Measurements from ENCODE around the gene PDIK1L.

The PDIK1L gene

GRCh38 chr1:26082020-26082350, 29.6 kb upstream of the PDIK1L start:
- H3K36me3 ChIP-seq (ENCODE audit: control insufficient read depth, insufficient read depth, low read length), result no peaks in the 10 kb centered on the region
- H3K27me3 ChIP-seq (ENCODE audit: insufficient read depth, low read length, poor library complexity), result no peaks in the 10 kb centered on the region
- H3K4me3 ChIP-seq (ENCODE audit: low read length), result no peak overlapping the region
- H4K5ac ChIP-seq (ENCODE audit: low read length), result no peak overlapping the region
- H2BK15ac ChIP-seq (replicated peaks; ENCODE audit: low read depth), result no peak overlapping the region
- H3K79me2 ChIP-seq (ENCODE audit: control insufficient read depth, insufficient read depth, low read length), result no peaks in the 10 kb centered on the region
- H2AK5ac ChIP-seq (ENCODE audit: low read length), result no peak overlapping the region
- no peak overlapping the region for H4K8ac ChIP-seq (ENCODE audit: low read depth, low read length)
- H3K9ac ChIP-seq (ENCODE audit: low read length), result no peak overlapping the region
- H3K4me1 ChIP-seq (ENCODE audit: control insufficient read depth, low read depth, low read length), result peaks cover 5% of the 10 kb centered on the region
- DNase-seq, result no peak
- WGBS (ENCODE audit: extremely low coverage, insufficient coverage, low lambda C conversion rate), result no CpG with 5 or more reads among the region's 3 CpGs
- no peak overlapping the region for H2BK5ac ChIP-seq (ENCODE audit: low read length)
- no peak overlapping the region for H3K56ac ChIP-seq (ENCODE audit: low read length)
- H3K4ac ChIP-seq (ENCODE audit: low read depth, low read length), result no peak overlapping the region
- no peak overlapping the region for H3K27ac ChIP-seq (ENCODE audit: low read depth, low read length)
- no peak overlapping the region for H2BK120ac ChIP-seq (ENCODE audit: low read depth, low read length)
- H3K18ac ChIP-seq (ENCODE audit: low read length), result no peak overlapping the region
- H3K79me1 ChIP-seq (ENCODE audit: low read length), result no peaks in the 10 kb centered on the region
- no peak overlapping the region for H3K4me2 ChIP-seq (ENCODE audit: low read length)
- no peak overlapping the region for H3K23ac ChIP-seq (ENCODE audit: low read length)

DNA sequence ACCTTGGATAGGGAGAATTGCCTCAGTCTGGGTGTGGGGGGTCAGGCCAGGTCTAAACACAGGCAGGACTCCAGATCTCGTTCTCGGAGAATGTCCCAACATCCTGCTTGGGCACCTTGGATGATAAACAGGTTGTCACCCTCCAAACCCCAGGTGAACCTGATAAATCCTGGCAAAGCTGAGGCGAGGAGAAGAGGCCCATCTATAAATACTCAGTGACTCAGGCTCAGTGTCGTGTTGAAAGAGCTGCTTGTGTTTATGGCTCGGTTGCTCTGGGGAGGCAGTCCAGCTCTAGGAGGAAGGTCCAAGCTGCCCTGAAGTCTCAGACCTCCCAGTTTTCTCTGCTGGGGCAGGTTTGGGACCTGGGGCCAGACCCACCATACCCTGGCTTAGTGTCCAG, 28.4 kb upstream of the PDIK1L start:
- H3K23ac ChIP-seq (ENCODE audit: low read length), result no peak overlapping the region
- no peak overlapping the region for H2BK5ac ChIP-seq (ENCODE audit: low read length)
- no peak overlapping the region for H3K4me2 ChIP-seq (ENCODE audit: low read length)
- H3K18ac ChIP-seq (ENCODE audit: low read length), result no peak overlapping the region
- H3K27me3 ChIP-seq (ENCODE audit: insufficient read depth, low read length, poor library complexity), result no peaks in the 10 kb centered on the region
- no CpG with 5 or more reads among the region's 5 CpGs for WGBS (ENCODE audit: extremely low coverage, insufficient coverage, low lambda C conversion rate)
- no peak overlapping the region for H4K8ac ChIP-seq (ENCODE audit: low read depth, low read length)
- H3K4ac ChIP-seq (ENCODE audit: low read depth, low read length), result no peak overlapping the region
- H2BK15ac ChIP-seq (replicated peaks; ENCODE audit: low read depth), result no peak overlapping the region
- H4K5ac ChIP-seq (ENCODE audit: low read length), result no peak overlapping the region
- H3K4me1 ChIP-seq (ENCODE audit: control insufficient read depth, low read depth, low read length), result peaks cover 5% of the 10 kb centered on the region
- no peak overlapping the region for H3K56ac ChIP-seq (ENCODE audit: low read length)
- no peaks in the 10 kb centered on the region for H3K79me2 ChIP-seq (ENCODE audit: control insufficient read depth, insufficient read depth, low read length)
- no peak overlapping the region for H3K27ac ChIP-seq (ENCODE audit: low read depth, low read length)
- no peak overlapping the region for H3K4me3 ChIP-seq (ENCODE audit: low read length)
- no peaks in the 10 kb centered on the region for H3K79me1 ChIP-seq (ENCODE audit: low read length)
- no peak overlapping the region for H3K9ac ChIP-seq (ENCODE audit: low read length)
- H3K36me3 ChIP-seq (ENCODE audit: control insufficient read depth, insufficient read depth, low read length), result no peaks in the 10 kb centered on the region
- peak overlapping the region; percentile 14 for H2AK5ac ChIP-seq (ENCODE audit: low read length)
- no peak for DNase-seq
- no peak overlapping the region for H2BK120ac ChIP-seq (ENCODE audit: low read depth, low read length)

DNA sequence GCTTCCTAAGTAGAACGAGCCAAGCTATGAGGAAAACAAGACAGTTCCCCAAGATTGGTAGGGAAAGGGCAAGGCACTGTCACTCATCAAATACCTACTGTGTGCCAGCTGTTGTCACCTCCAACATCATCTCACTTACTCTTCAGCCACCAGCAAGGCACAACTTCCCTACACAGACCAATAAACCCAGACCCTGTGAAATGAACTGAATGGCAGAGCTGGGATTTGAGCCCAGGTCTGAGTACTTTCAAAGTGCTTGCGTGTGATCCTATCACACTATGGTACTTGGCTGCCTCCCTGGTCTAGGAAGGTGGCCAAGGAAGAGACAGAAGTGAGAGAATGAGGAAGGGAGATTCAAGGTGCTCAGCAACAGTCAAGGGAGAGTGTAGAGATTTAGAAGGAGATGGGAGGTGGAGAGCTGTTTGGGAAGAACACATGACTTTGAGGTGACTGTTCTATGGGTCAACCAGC, 27.5 kb upstream of the PDIK1L start:
- Histone ChIP-seq H3K9ac (ENCODE audit: low read length) (no peak overlapping the region), H3K4me2 (ENCODE audit: low read length) (no peak overlapping the region), H3K36me3 (ENCODE audit: control insufficient read depth, insufficient read depth, low read length) (no peaks in the 10 kb centered on the region), H3K27ac (ENCODE audit: low read depth, low read length) (no peak overlapping the region), H3K18ac (ENCODE audit: low read length) (no peak overlapping the region), H2BK5ac (ENCODE audit: low read length) (no peak overlapping the region), H2BK15ac (replicated peaks; ENCODE audit: low read depth) (no peak overlapping the region), H4K5ac (ENCODE audit: low read length) (no peak overlapping the region), H3K4me1 (ENCODE audit: control insufficient read depth, low read depth, low read length) (no peaks in the 10 kb centered on the region), H3K4ac (ENCODE audit: low read depth, low read length) (no peak overlapping the region), H3K27me3 (ENCODE audit: insufficient read depth, low read length, poor library complexity) (no peaks in the 10 kb centered on the region), H4K8ac (ENCODE audit: low read depth, low read length) (no peak overlapping the region), H3K4me3 (ENCODE audit: low read length) (no peak overlapping the region), H2BK120ac (ENCODE audit: low read depth, low read length) (no peak overlapping the region), H3K56ac (ENCODE audit: low read length) (no peak overlapping the region), H2AK5ac (ENCODE audit: low read length) (peak overlapping the region; percentile 71), H3K79me2 (ENCODE audit: control insufficient read depth, insufficient read depth, low read length) (no peaks in the 10 kb centered on the region), H3K79me1 (ENCODE audit: low read length) (no peaks in the 10 kb centered on the region), H3K23ac (ENCODE audit: low read length) (no peak overlapping the region)
- WGBS (ENCODE audit: extremely low coverage, insufficient coverage, low lambda C conversion rate), result no CpG with 5 or more reads among the region's 2 CpGs
- no peak for DNase-seq

DNA sequence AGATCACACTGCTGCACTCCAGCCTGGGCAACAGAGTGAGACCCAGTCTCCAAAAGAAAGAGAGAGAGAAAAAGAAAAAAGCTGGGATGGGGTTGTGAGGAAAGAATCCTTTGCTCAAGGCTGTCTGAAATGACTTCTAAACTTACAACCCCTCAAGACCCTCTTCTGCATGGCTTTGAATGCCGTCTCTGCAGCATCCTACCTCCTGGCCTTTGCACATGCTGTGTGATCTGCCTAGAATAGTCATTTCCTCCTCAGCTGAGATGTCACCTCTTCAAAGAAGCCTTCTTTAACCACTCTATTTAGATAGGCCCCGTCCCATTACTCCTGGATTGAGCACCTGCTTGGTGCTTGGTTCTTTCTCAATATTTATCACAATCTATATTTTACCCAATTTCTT, 26.8 kb upstream of the PDIK1L start:
- WGBS (ENCODE audit: extremely low coverage, insufficient coverage, low lambda C conversion rate), result no CpG with 5 or more reads among the region's 2 CpGs
- H3K4ac ChIP-seq (ENCODE audit: low read depth, low read length), result no peak overlapping the region

GRCh38 chr1:26089125-26089524, 22.5 kb upstream of the PDIK1L start:
- Histone ChIP-seq H3K27me3 (ENCODE audit: insufficient read depth, low read length, poor library complexity) (no peaks in the 10 kb centered on the region), H3K79me2 (ENCODE audit: control insufficient read depth, insufficient read depth, low read length) (no peaks in the 10 kb centered on the region)

More for the DNA sequence above, 26.8 kb upstream of the PDIK1L start:
- DNase-seq, result no peak
- H2BK5ac ChIP-seq (ENCODE audit: low read length), result no peak overlapping the region
- H3K36me3 ChIP-seq (ENCODE audit: control insufficient read depth, insufficient read depth, low read length), result no peaks in the 10 kb centered on the region
- no peak overlapping the region for H2BK15ac ChIP-seq (replicated peaks; ENCODE audit: low read depth)
- H3K18ac ChIP-seq (ENCODE audit: low read length), result no peak overlapping the region
- H3K56ac ChIP-seq (ENCODE audit: low read length), result no peak overlapping the region
- H3K4me2 ChIP-seq (ENCODE audit: low read length), result no peak overlapping the region
- no peak overlapping the region for H2AK5ac ChIP-seq (ENCODE audit: low read length)
- no peaks in the 10 kb centered on the region for H3K27me3 ChIP-seq (ENCODE audit: insufficient read depth, low read length, poor library complexity)
- no peak overlapping the region for H4K8ac ChIP-seq (ENCODE audit: low read depth, low read length)
- no peak overlapping the region for H4K5ac ChIP-seq (ENCODE audit: low read length)
- no peaks in the 10 kb centered on the region for H3K79me1 ChIP-seq (ENCODE audit: low read length)
- H2BK120ac ChIP-seq (ENCODE audit: low read depth, low read length), result no peak overlapping the region
- H3K23ac ChIP-seq (ENCODE audit: low read length), result no peak overlapping the region
- no peak overlapping the region for H3K4me3 ChIP-seq (ENCODE audit: low read length)
- no peaks in the 10 kb centered on the region for H3K4me1 ChIP-seq (ENCODE audit: control insufficient read depth, low read depth, low read length)
- no peaks in the 10 kb centered on the region for H3K79me2 ChIP-seq (ENCODE audit: control insufficient read depth, insufficient read depth, low read length)
- no peak overlapping the region for H3K27ac ChIP-seq (ENCODE audit: low read depth, low read length)
- no peak overlapping the region for H3K9ac ChIP-seq (ENCODE audit: low read length)

GRCh38 chr1:26090893-26091292, 20.7 kb upstream of the PDIK1L start:
- Histone ChIP-seq H2BK5ac (ENCODE audit: low read length) (no peak overlapping the region), H3K4me3 (ENCODE audit: low read length) (no peak overlapping the region), H3K18ac (ENCODE audit: low read length) (no peak overlapping the region), H2AK5ac (ENCODE audit: low read length) (no peak overlapping the region), H3K27ac (ENCODE audit: low read depth, low read length) (no peak overlapping the region), H3K79me2 (ENCODE audit: control insufficient read depth, insufficient read depth, low read length) (no peaks in the 10 kb centered on the region), H3K4me1 (ENCODE audit: control insufficient read depth, low read depth, low read length) (peaks cover 14% of the 10 kb centered on the region), H2BK120ac (ENCODE audit: low read depth, low read length) (no peak overlapping the region), H3K4ac (ENCODE audit: low read depth, low read length) (no peak overlapping the region), H4K5ac (ENCODE audit: low read length) (no peak overlapping the region), H3K27me3 (ENCODE audit: insufficient read depth, low read length, poor library complexity) (no peaks in the 10 kb centered on the region), H3K56ac (ENCODE audit: low read length) (no peak overlapping the region), H3K23ac (ENCODE audit: low read length) (no peak overlapping the region), H3K79me1 (ENCODE audit: low read length) (no peaks in the 10 kb centered on the region), H3K36me3 (ENCODE audit: control insufficient read depth, insufficient read depth, low read length) (no peaks in the 10 kb centered on the region), H4K8ac (ENCODE audit: low read depth, low read length) (no peak overlapping the region), H3K4me2 (ENCODE audit: low read length) (no peak overlapping the region), H3K9ac (ENCODE audit: low read length) (no peak overlapping the region), H2BK15ac (replicated peaks; ENCODE audit: low read depth) (no peak overlapping the region)
- no peak for DNase-seq
- no CpG with 5 or more reads among the region's 3 CpGs for WGBS (ENCODE audit: extremely low coverage, insufficient coverage, low lambda C conversion rate)

More at GRCh38 chr1:26089125-26089524, 22.5 kb upstream of the PDIK1L start:
- H2BK5ac ChIP-seq (ENCODE audit: low read length), result no peak overlapping the region
- DNase-seq, result no peak
- no peak overlapping the region for H3K9ac ChIP-seq (ENCODE audit: low read length)
- H3K23ac ChIP-seq (ENCODE audit: low read length), result no peak overlapping the region
- no peak overlapping the region for H4K5ac ChIP-seq (ENCODE audit: low read length)
- H4K8ac ChIP-seq (ENCODE audit: low read depth, low read length), result no peak overlapping the region
- H3K18ac ChIP-seq (ENCODE audit: low read length), result no peak overlapping the region
- no peak overlapping the region for H2AK5ac ChIP-seq (ENCODE audit: low read length)
- H2BK120ac ChIP-seq (ENCODE audit: low read depth, low read length), result no peak overlapping the region
- no peak overlapping the region for H3K27ac ChIP-seq (ENCODE audit: low read depth, low read length)
- no peak overlapping the region for H3K4me3 ChIP-seq (ENCODE audit: low read length)
- H2BK15ac ChIP-seq (replicated peaks; ENCODE audit: low read depth), result no peak overlapping the region
- H3K79me1 ChIP-seq (ENCODE audit: low read length), result no peaks in the 10 kb centered on the region
- no peak overlapping the region for H3K4ac ChIP-seq (ENCODE audit: low read depth, low read length)
- H3K4me2 ChIP-seq (ENCODE audit: low read length), result no peak overlapping the region
- H3K4me1 ChIP-seq (ENCODE audit: control insufficient read depth, low read depth, low read length), result peaks cover 5% of the 10 kb centered on the region
- H3K36me3 ChIP-seq (ENCODE audit: control insufficient read depth, insufficient read depth, low read length), result no peaks in the 10 kb centered on the region
- H3K56ac ChIP-seq (ENCODE audit: low read length), result no peak overlapping the region
- WGBS (ENCODE audit: extremely low coverage, insufficient coverage, low lambda C conversion rate), result no CpG with 5 or more reads among the region's 3 CpGs

Data from mesendoderm (in vitro differentiated cells).